Neuronal stem cell (in vitro differentiated cells): ENCODE results near the gene NCAPD2.
"Not testable (repeated sequence)": the region's sequence is repeated elsewhere in the genome, so short reads cannot be mapped to it uniquely, and the experiment has no call there.

Source experiments
- DNase-seq: peaks from one replicate; pipeline ENCODE4 v3.0.0-alpha.2; 2013; ENCODE audit warnings: low spot score
- H2AFZ ChIP-seq: one replicate; pipeline ENCODE4 v1.6.1; 2013; ENCODE audit warnings: mild to moderate bottlenecking, low read length, inconsistent platforms
- H2AK5ac ChIP-seq: 2 replicates; pipeline ENCODE4 v1.6.1; 2013; ENCODE audit warnings: low read depth, mild to moderate bottlenecking, inconsistent platforms, low read length, moderate library complexity, mixed read lengths
- H2BK120ac ChIP-seq: 2 replicates; pipeline ENCODE4 v1.6.1; 2013; ENCODE audit warnings: low read depth, mild to moderate bottlenecking, inconsistent platforms, low read length, moderate library complexity, mixed read lengths
- H2BK12ac ChIP-seq: one replicate; pipeline ENCODE4 v1.6.1; 2013; ENCODE audit warnings: low read length, inconsistent platforms
- H2BK15ac ChIP-seq: 2 replicates; pipeline ENCODE4 v1.6.1; 2013; ENCODE audit warnings: mild to moderate bottlenecking, low read length, inconsistent platforms, mixed read lengths
- H2BK5ac ChIP-seq: one replicate; pipeline ENCODE4 v1.6.1; 2013; ENCODE audit warnings: inconsistent platforms, mild to moderate bottlenecking, low read length, moderate library complexity
- H3K14ac ChIP-seq: one replicate; pipeline ENCODE4 v1.6.1; 2013; ENCODE audit warnings: low read length, inconsistent platforms
- H3K18ac ChIP-seq: 2 replicates; pipeline ENCODE4 v1.6.1; 2013; ENCODE audit warnings: low read length, inconsistent platforms
- H3K23ac ChIP-seq: 2 replicates; pipeline ENCODE4 v1.6.1; 2013; ENCODE audit warnings: low read depth, mild to moderate bottlenecking, mixed read lengths, low read length, inconsistent platforms; ENCODE audit not compliant: poor library complexity
- H3K27ac ChIP-seq: replicated peaks from 3 replicates; pipeline ENCODE4 v1.5.1; 2013; ENCODE audit warnings: low read length, inconsistent platforms
- H3K27me3 ChIP-seq, 3 experiments: 2 replicates each; pipeline ENCODE4 v1.6.1; 2013; ENCODE audit warnings: low read length in 3 of 3, mild to moderate bottlenecking in 2 of 3, inconsistent platforms in 1 of 3, low read depth in 1 of 3, mixed read lengths in 1 of 3, moderate library complexity in 1 of 3; ENCODE audit not compliant: control insufficient read depth in 3 of 3, insufficient read depth in 3 of 3
- H3K36me3 ChIP-seq, 2 donors: replicated peaks in 1 of 2; 2 replicates each; pipeline ENCODE4 v1.6.1; 2013; ENCODE audit warnings: low read length in 2 of 2; ENCODE audit not compliant: control insufficient read depth in 2 of 2, insufficient read depth in 2 of 2
- H3K4ac ChIP-seq: 2 replicates; pipeline ENCODE4 v1.6.1; 2013; ENCODE audit warnings: inconsistent platforms, mild to moderate bottlenecking, low read length, moderate library complexity
- H3K4me1 ChIP-seq, 2 donors: 1 replicate in 1 of 2; 2 replicates in 1 of 2; pipeline ENCODE4 v1.6.1; 2013; ENCODE audit warnings: low read length in 2 of 2, low read depth in 1 of 2; ENCODE audit not compliant: control insufficient read depth in 2 of 2, insufficient read depth in 1 of 2
- H3K4me2 ChIP-seq: one replicate; pipeline ENCODE4 v1.6.1; 2013; ENCODE audit warnings: mild to moderate bottlenecking, low read length, inconsistent platforms; ENCODE audit not compliant: insufficient read depth, poor library complexity, severe bottlenecking
- H3K4me3 ChIP-seq, 2 donors: 2 replicates each; pipeline ENCODE4 v1.5.1; 2013; ENCODE audit warnings: low read length in 2 of 2, mild to moderate bottlenecking in 2 of 2, inconsistent platforms in 1 of 2, moderate library complexity in 1 of 2
- H3K79me1 ChIP-seq: one replicate; pipeline ENCODE4 v1.6.1; 2013; ENCODE audit warnings: low read depth, mild to moderate bottlenecking, inconsistent platforms, low read length, moderate library complexity
- H3K9ac ChIP-seq: one replicate; pipeline ENCODE4 v1.6.1; 2013; ENCODE audit warnings: mild to moderate bottlenecking, low read depth, low read length, inconsistent platforms; ENCODE audit not compliant: poor library complexity
- H3K9me3 ChIP-seq, 2 donors: replicated peaks in 1 of 2; 2 replicates each; pipeline versions ENCODE3 to v1.6.1; 2013; ENCODE audit warnings: low read length in 2 of 2, mild to moderate bottlenecking in 2 of 2, inconsistent platforms in 1 of 2, low read depth in 1 of 2, mixed read lengths in 1 of 2, moderate library complexity in 1 of 2; ENCODE audit not compliant: control insufficient read depth in 2 of 2, insufficient read depth in 1 of 2
- H4K8ac ChIP-seq: one replicate; pipeline ENCODE4 v1.6.1; 2013; ENCODE audit warnings: low read depth, mild to moderate bottlenecking, inconsistent platforms, low read length, moderate library complexity
- H4K91ac ChIP-seq: one replicate; pipeline ENCODE4 v1.6.1; 2013; ENCODE audit warnings: low read length, low read depth, mild to moderate bottlenecking, inconsistent platforms; ENCODE audit not compliant: poor library complexity
- WGBS, 2 donors: extraction: QIAGEN DNeasy Blood & Tissue Kit; methylation state at CpG; one replicate each; pipeline ENCODE4 v1.1.7; 2013; ENCODE audit warnings: missing lambda C conversion rate in 2 of 2, mixed read lengths in 1 of 2; ENCODE audit not compliant: insufficient read length in 2 of 2, insufficient replicate concordance in 1 of 2; ENCODE audit errors: extremely low coverage in 2 of 2; 5-methylcytosine and 5-hydroxymethylcytosine counted together

NCAPD2 gene

GRCh38 chr12:6466751-6467150 is 27.2 kb upstream of the NCAPD2 start:
- WGBS, 2 donors, result no CpG with 5 or more reads among the region's 4 CpGs

GRCh38 chr12:6467571-6468282 is 26.2 kb upstream of the NCAPD2 start:
- WGBS, 2 donors, result no CpG with 5 or more reads among the region's 9 CpGs
- H3K4me2 ChIP-seq, DNase-seq, H2BK120ac ChIP-seq, H3K27ac ChIP-seq, H3K9me3 ChIP-seq, H3K79me1 ChIP-seq, H4K91ac ChIP-seq, H3K4me1 ChIP-seq, H3K9ac ChIP-seq, H2BK12ac ChIP-seq, H2BK5ac ChIP-seq, H3K4ac ChIP-seq, H3K18ac ChIP-seq, H2AK5ac ChIP-seq, H3K27me3 ChIP-seq, H2BK15ac ChIP-seq, H3K23ac ChIP-seq, H4K8ac ChIP-seq, H3K14ac ChIP-seq, H3K4me3 ChIP-seq, H2AFZ ChIP-seq: not testable (repeated sequence)
- peaks cover 20 to 41% of the 10 kb centered on the region in 2 donors for H3K36me3 ChIP-seq

More at GRCh38 chr12:6466751-6467150, 27.2 kb upstream of the NCAPD2 start:
- peaks cover 28 to 51% of the 10 kb centered on the region in 2 donors for H3K36me3 ChIP-seq
- not testable (repeated sequence) for H3K4ac ChIP-seq, H3K27ac ChIP-seq, H3K79me1 ChIP-seq, H2BK120ac ChIP-seq, H2AFZ ChIP-seq, H3K4me1 ChIP-seq, H3K9me3 ChIP-seq, H2BK12ac ChIP-seq, H4K91ac ChIP-seq, H3K4me3 ChIP-seq, H3K9ac ChIP-seq, DNase-seq, H2BK15ac ChIP-seq, H3K4me2 ChIP-seq, H3K18ac ChIP-seq, H2BK5ac ChIP-seq, H4K8ac ChIP-seq, H3K27me3 ChIP-seq, H3K14ac ChIP-seq, H3K23ac ChIP-seq, H2AK5ac ChIP-seq

- Histone ChIP-seq H3K18ac (no peak overlapping the region), H3K9ac (no peak overlapping the region), H2AK5ac (no peak overlapping the region), H2BK12ac (no peak overlapping the region), H3K4me3 (no peak overlapping the region), H2BK15ac (no peak overlapping the region), H3K79me1 (no peaks in the 10 kb centered on the region), H3K9me3 (no peaks in the 10 kb centered on the region), H3K27ac (no peak overlapping the region), H2BK5ac (no peak overlapping the region), H4K8ac (no peak overlapping the region), H3K27me3 (no peaks in the 10 kb centered on the region), H3K4me2 (no peak overlapping the region), H3K36me3 (peaks cover 17 to 36% of the 10 kb centered on the region in 2 donors), H2BK120ac (no peak overlapping the region), H2AFZ (no peak overlapping the region), H3K4ac (no peak overlapping the region), H3K4me1 (peaks cover 5 to 7% of the 10 kb centered on the region in 2 donors), H4K91ac (no peak overlapping the region), H3K14ac (no peak overlapping the region), H3K23ac (no peak overlapping the region)
- no peak for DNase-seq
Observed at GRCh38 chr12:6468283-6468575, 25.7 kb upstream of the NCAPD2 start.

GRCh38 chr12:6469092-6469491 is 24.8 kb upstream of the NCAPD2 start:
- Histone ChIP-seq H2AK5ac (no peak overlapping the region), H3K4ac (no peak overlapping the region), H3K4me1 (peaks cover 5 to 7% of the 10 kb centered on the region in 2 donors), H2BK15ac (no peak overlapping the region), H3K23ac (no peak overlapping the region), H3K14ac (no peak overlapping the region), H2BK120ac (no peak overlapping the region), H3K27me3 (no peaks in the 10 kb centered on the region), H3K4me3 (no peak overlapping the region), H3K18ac (no peak overlapping the region), H3K9me3 (no peaks in the 10 kb centered on the region), H3K79me1 (no peaks in the 10 kb centered on the region), H3K9ac (no peak overlapping the region), H2BK12ac (no peak overlapping the region), H2BK5ac (no peak overlapping the region), H3K27ac (no peak overlapping the region), H3K4me2 (no peak overlapping the region), H2AFZ (no peak overlapping the region), H4K91ac (no peak overlapping the region), H3K36me3 (peaks cover 11 to 28% of the 10 kb centered on the region in 2 donors), H4K8ac (no peak overlapping the region)
- no peak for DNase-seq
- no CpG with 5 or more reads among the region's 6 CpGs for WGBS, 2 donors
